Peyer's patch (tissue), 4 donors: ENCODE measurements around the gene TGFB1I1. TPM values are rescaled to one million over a fixed set of nuclear protein-coding genes. Genes with fewer than 3 reads are reported as not detected.
A peak's percentile ranks its signal among the peaks of the same experiment; 100 is the strongest.

Experiments used
- DNase-seq, 3 donors: peaks; one replicate each; pipeline ENCODE4 v3.0.0-alpha.2; 2017 to 2019
- H3K27ac ChIP-seq, 4 donors: fragments of 200-600 bp; sonication (generic); one replicate each; pipeline ENCODE4 v1.5.1; 2016 to 2019
- H3K27me3 ChIP-seq, 2 donors: fragments of 200-600 bp; sonication (generic); one replicate each; pipeline ENCODE4 v1.5.1; 2019
- H3K36me3 ChIP-seq, 3 donors: fragments of 200-600 bp; sonication (generic); one replicate each; pipeline ENCODE4 v1.5.1; 2016 to 2019
- H3K4me1 ChIP-seq, 4 donors: fragments of 200-600 bp; sonication (generic); one replicate each; pipeline ENCODE4 v1.5.1; 2016 to 2019
- H3K4me3 ChIP-seq, 4 donors: fragments of 200-600 bp; sonication (generic); 1 replicate in 3 of 4; 2 replicates in 1 of 4; pipeline ENCODE4 v1.5.1; 2016 to 2019; ENCODE audit warnings: mild to moderate bottlenecking in 1 of 4
- H3K9me3 ChIP-seq, 4 donors: fragments of 200-600 bp; sonication (generic); one replicate each; pipeline ENCODE4 v1.5.1; 2016 to 2019; ENCODE audit warnings: mild to moderate bottlenecking in 1 of 4
- CTCF ChIP-seq, 6 experiments: fragments of 450-650 bp in 4 of 6; fragments of 200-600 bp in 2 of 6; sonication (generic) in 1 of 6; IDR thresholded peaks; one replicate each; pipeline ENCODE4 v1.5.1; 2017 to 2019; ENCODE audit warnings: antibody characterized with exemption in 6 of 6, mild to moderate bottlenecking in 3 of 6, moderate library complexity in 1 of 6
- POLR2A ChIP-seq, 2 donors: fragments of 450-650 bp; IDR thresholded peaks; one replicate each; pipeline ENCODE4 v1.5.1; 2017; ENCODE audit warnings: antibody characterized with exemption in 2 of 2, mild to moderate bottlenecking in 2 of 2, moderate library complexity in 2 of 2
- total RNA-seq, 4 donors: library from RNA; depleted of rRNA; stranded (reverse); fragments of >200 nt; gene quantifications; one replicate each; pipeline ENCODE4 v1.1.0, GENCODE V29; 2016

TGFB1I1 gene
- total RNA-seq, 4 donors from 2014 or later = 6.0 to 45.4 (median 18.2) TPM

GRCh38 chr16:31451201-31451600 lies 20.8 kb upstream of the TGFB1I1 start:
- Histone ChIP-seq H3K4me1 (peaks cover 3 to 47% (median 7%) of the 10 kb centered on the region in 4 donors), H3K27ac (no peak overlapping the region), H3K4me3 (no peak overlapping the region), H3K27me3 (no peaks in the 10 kb centered on the region), H3K9me3 (no peaks in the 10 kb centered on the region), H3K36me3 (no peaks in the 10 kb centered on the region)
- peak in 1 of 3 donors; percentile 7 for DNase-seq
- TF ChIP-seq CTCF (IDR thresholded peaks at IDR 0.05) (no peak), POLR2A (IDR thresholded peaks at IDR 0.05) (no peak)

GRCh38 chr16:31451681-31452351 lies 20.1 kb upstream of the TGFB1I1 start:
- peaks cover 3 to 51% (median 9%) of the 10 kb centered on the region in 4 donors for H3K4me1 ChIP-seq
- peak in 2 of 3 donors; percentile 59 to 66 for DNase-seq

DNA sequence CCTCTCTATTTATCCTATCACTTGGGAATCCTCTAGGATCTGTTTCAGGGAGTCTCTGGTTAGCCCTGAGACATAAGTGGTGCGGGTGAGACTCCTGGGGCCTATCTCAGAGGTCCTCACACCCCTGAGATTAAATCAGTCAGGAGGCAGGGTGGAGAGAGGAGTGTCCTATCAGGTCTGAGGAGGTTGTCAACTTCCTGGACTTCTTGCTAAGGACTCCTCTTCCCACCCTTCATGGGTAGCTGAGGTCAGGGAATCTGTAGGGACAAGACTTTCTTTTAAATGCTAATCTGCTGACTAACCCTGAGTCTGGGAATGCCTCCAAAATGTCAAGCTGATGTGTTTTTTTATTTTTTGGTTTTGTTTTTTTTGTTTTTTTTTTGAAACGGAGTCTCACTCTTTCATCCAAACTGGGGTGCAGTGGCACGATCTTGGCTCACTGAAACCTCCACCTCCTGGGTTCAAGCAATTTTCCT lies 19.3 kb upstream of the TGFB1I1 start:
- peak overlapping the region; percentile 8 to 91 (median 62) for H3K27ac ChIP-seq
- H3K4me1 ChIP-seq = peaks cover 6 to 60% (median 15%) of the 10 kb centered on the region in 4 donors
- no peak overlapping the region for H3K4me3 ChIP-seq
- H3K27me3 ChIP-seq = no peaks in the 10 kb centered on the region
- peak in 1 of 3 donors; percentile 34 for DNase-seq
- no peaks in the 10 kb centered on the region for H3K36me3 ChIP-seq
- TF ChIP-seq CTCF (IDR thresholded peaks at IDR 0.05) = no peak
- no peak for TF ChIP-seq POLR2A (IDR thresholded peaks at IDR 0.05)
- no peaks in the 10 kb centered on the region for H3K9me3 ChIP-seq

More at GRCh38 chr16:31451681-31452351, 20.1 kb upstream of the TGFB1I1 start:
- TF ChIP-seq CTCF (IDR thresholded peaks at IDR 0.05) = peak in 4 of 6 experiments; percentile 36 to 66 (median 62)
- TF ChIP-seq POLR2A (IDR thresholded peaks at IDR 0.05) = no peak
- Histone ChIP-seq H3K4me3 (no peak overlapping the region), H3K27ac (peak overlapping the region in 2 of 4 donors; percentile 43 to 64), H3K27me3 (no peaks in the 10 kb centered on the region), H3K9me3 (no peaks in the 10 kb centered on the region), H3K36me3 (no peaks in the 10 kb centered on the region)

DNA sequence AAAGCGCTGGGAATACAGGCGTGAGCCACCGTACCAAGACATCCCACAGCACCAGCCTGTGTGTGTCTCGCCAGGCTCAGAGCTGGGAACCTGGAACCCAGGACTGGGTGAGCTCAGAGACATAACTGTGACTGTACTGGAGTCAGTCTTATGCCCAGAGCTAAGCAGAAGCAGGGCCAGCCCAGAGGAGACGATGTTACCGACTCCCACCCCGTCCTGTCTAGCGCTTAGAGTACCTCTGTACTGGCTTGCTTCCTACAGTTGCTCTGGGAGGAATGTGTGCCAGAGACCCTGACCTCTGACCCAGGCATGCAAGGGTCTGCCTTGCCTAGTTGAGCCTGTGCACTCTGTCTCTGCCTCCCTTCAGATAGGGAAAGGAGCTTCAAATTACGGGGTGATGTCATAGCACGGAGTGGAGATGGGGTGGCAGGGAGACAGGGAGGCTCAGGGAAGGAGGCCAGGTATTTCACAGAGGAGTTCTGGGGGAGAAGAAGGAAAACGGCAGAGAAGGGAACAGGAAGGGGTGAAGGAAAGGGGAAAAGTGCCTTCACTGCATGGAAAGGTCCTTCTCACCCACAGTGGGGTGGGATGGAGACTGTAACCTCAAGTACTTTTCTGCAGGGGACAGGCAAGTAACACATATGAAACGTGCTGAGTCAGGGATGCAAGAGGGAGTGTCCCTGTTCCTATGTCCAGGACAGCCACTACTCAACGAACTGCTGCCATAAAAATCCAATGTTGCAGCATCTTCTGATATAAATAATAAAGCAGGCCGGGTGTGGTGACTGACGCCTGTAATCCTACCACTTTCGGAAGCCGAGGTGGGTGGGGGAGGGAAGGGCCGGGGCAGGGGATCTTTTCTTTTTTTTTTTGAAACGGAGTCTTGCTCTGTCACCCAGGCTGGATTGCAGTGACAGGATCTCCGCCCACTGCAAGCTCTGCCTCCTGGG lies 18.4 kb upstream of the TGFB1I1 start:
- H3K27me3 ChIP-seq = no peaks in the 10 kb centered on the region
- peak overlapping the region; percentile 8 to 91 (median 62) for H3K27ac ChIP-seq
- TF ChIP-seq CTCF (IDR thresholded peaks at IDR 0.05) = peak in 1 of 6 experiments; percentile 38
- TF ChIP-seq POLR2A (IDR thresholded peaks at IDR 0.05) = no peak
- H3K36me3 ChIP-seq = no peaks in the 10 kb centered on the region
- DNase-seq = peak in 2 of 3 donors; percentile 76 to 87
- H3K9me3 ChIP-seq = no peaks in the 10 kb centered on the region
- peaks cover 9 to 64% (median 16%) of the 10 kb centered on the region in 4 donors for H3K4me1 ChIP-seq
- no peak overlapping the region for H3K4me3 ChIP-seq

- Histone ChIP-seq H3K27me3 (no peaks in the 10 kb centered on the region), H3K27ac (no peak overlapping the region), H3K36me3 (no peaks in the 10 kb centered on the region), H3K4me1 (peaks cover 9 to 72% (median 20%) of the 10 kb centered on the region in 4 donors), H3K4me3 (no peak overlapping the region), H3K9me3 (no peaks in the 10 kb centered on the region)
- peak in 3 of 6 experiments; percentile 10 to 24 (median 12) for TF ChIP-seq CTCF (IDR thresholded peaks at IDR 0.05)
- TF ChIP-seq POLR2A (IDR thresholded peaks at IDR 0.05) = no peak
- peak in 2 of 3 donors; percentile 44 to 49 for DNase-seq
Observed at GRCh38 chr16:31455601-31456314, 16.2 kb upstream of the TGFB1I1 start.
